T-helper 1 cell treated with Interleukin-12 subunit alpha and Interleukin-12 subunit beta and Interleukin-4 antibody, amounts not matched to agents 30 μg/mL and 1 μg/mL, for 36 hours (primary cell): ENCODE results near the gene TNP1.

Source experiments
- H3K27ac Mint-ChIP-seq: one replicate; pipeline ENCODE4 v1.8.0; 2021; ENCODE audit warnings: mild to moderate bottlenecking, mixed read lengths
- H3K27me3 Mint-ChIP-seq: one replicate; pipeline ENCODE4 v1.8.0; 2021; ENCODE audit warnings: low read depth, mixed read lengths
- H3K36me3 Mint-ChIP-seq: one replicate; pipeline ENCODE4 v1.8.0; 2021; ENCODE audit warnings: low read depth, mixed read lengths
- H3K4me1 Mint-ChIP-seq: one replicate; pipeline ENCODE4 v1.8.0; 2021; ENCODE audit warnings: low read depth, mixed read lengths
- H3K4me3 Mint-ChIP-seq: one replicate; pipeline ENCODE4 v1.8.0; 2021; ENCODE audit warnings: mild to moderate bottlenecking, moderate library complexity, mixed read lengths
- H3K9me3 Mint-ChIP-seq: one replicate; pipeline ENCODE4 v1.8.0; 2021; ENCODE audit warnings: mixed read lengths

The TNP1 gene

GRCh38 chr2:216865658-216866057, 5.8 kb upstream of the TNP1 start:
- H3K4me3 Mint-ChIP-seq: no peak overlapping the region
- H3K27ac Mint-ChIP-seq: no peak overlapping the region
- peaks cover 2% of the 10 kb centered on the region for H3K36me3 Mint-ChIP-seq
- H3K27me3 Mint-ChIP-seq: no peaks in the 10 kb centered on the region
- H3K4me1 Mint-ChIP-seq: peaks cover 43% of the 10 kb centered on the region
- H3K9me3 Mint-ChIP-seq: peaks cover 3% of the 10 kb centered on the region

GRCh38 chr2:216863946-216864345, 4.1 kb upstream of the TNP1 start:
- Mint-ChIP-seq H3K9me3 (peaks cover 3% of the 10 kb centered on the region), H3K27me3 (no peaks in the 10 kb centered on the region), H3K27ac (no peak overlapping the region), H3K4me1 (peaks cover 46% of the 10 kb centered on the region), H3K36me3 (peaks cover 2% of the 10 kb centered on the region), H3K4me3 (no peak overlapping the region)

- no peaks in the 10 kb centered on the region for H3K9me3 Mint-ChIP-seq
- peak overlapping the region; percentile 45 for H3K27ac Mint-ChIP-seq
- no peaks in the 10 kb centered on the region for H3K27me3 Mint-ChIP-seq
- H3K4me3 Mint-ChIP-seq: no peak overlapping the region
- H3K36me3 Mint-ChIP-seq: no peaks in the 10 kb centered on the region
- peaks cover 49% of the 10 kb centered on the region for H3K4me1 Mint-ChIP-seq
Observed at GRCh38 chr2:216862628-216863398, 2.9 kb upstream of the TNP1 start.

GRCh38 chr2:216860426-216861137, 718 bp upstream of the TNP1 start:
- Mint-ChIP-seq H3K27ac (no peak overlapping the region), H3K27me3 (no peaks in the 10 kb centered on the region), H3K4me1 (peaks cover 42% of the 10 kb centered on the region), H3K9me3 (no peaks in the 10 kb centered on the region), H3K36me3 (no peaks in the 10 kb centered on the region), H3K4me3 (no peak overlapping the region)

- no peaks in the 10 kb centered on the region for H3K27me3 Mint-ChIP-seq
- peak overlapping the region; percentile 54 for H3K4me3 Mint-ChIP-seq
- H3K9me3 Mint-ChIP-seq: no peaks in the 10 kb centered on the region
- peak overlapping the region; percentile 93 for H3K27ac Mint-ChIP-seq
- peaks cover 35% of the 10 kb centered on the region for H3K4me1 Mint-ChIP-seq
- no peaks in the 10 kb centered on the region for H3K36me3 Mint-ChIP-seq
Observed at GRCh38 chr2:216858312-216858711, 1.6 kb downstream of the TNP1 start.

GRCh38 chr2:216857131-216857550, 2.7 kb downstream of the TNP1 start:
- Mint-ChIP-seq H3K27me3 (no peaks in the 10 kb centered on the region), H3K36me3 (no peaks in the 10 kb centered on the region), H3K4me3 (peak overlapping the region; percentile 0), H3K4me1 (peaks cover 34% of the 10 kb centered on the region), H3K9me3 (no peaks in the 10 kb centered on the region), H3K27ac (peak overlapping the region; percentile 93)

GRCh38 chr2:216856406-216857065, 3.3 kb downstream of the TNP1 start:
- Mint-ChIP-seq H3K27ac (peak overlapping the region; percentile 93), H3K9me3 (no peaks in the 10 kb centered on the region), H3K27me3 (no peaks in the 10 kb centered on the region), H3K4me3 (no peak overlapping the region), H3K4me1 (peaks cover 35% of the 10 kb centered on the region), H3K36me3 (no peaks in the 10 kb centered on the region)

GRCh38 chr2:216855605-216856004, 4.3 kb downstream of the TNP1 start:
- Mint-ChIP-seq H3K27me3 (no peaks in the 10 kb centered on the region), H3K27ac (no peak overlapping the region), H3K4me1 (peaks cover 34% of the 10 kb centered on the region), H3K36me3 (no peaks in the 10 kb centered on the region), H3K4me3 (no peak overlapping the region), H3K9me3 (no peaks in the 10 kb centered on the region)

GRCh38 chr2:216855079-216855478, 4.8 kb downstream of the TNP1 start:
- Mint-ChIP-seq H3K27me3 (no peaks in the 10 kb centered on the region), H3K36me3 (no peaks in the 10 kb centered on the region), H3K9me3 (no peaks in the 10 kb centered on the region), H3K27ac (no peak overlapping the region), H3K4me3 (no peak overlapping the region), H3K4me1 (peaks cover 37% of the 10 kb centered on the region)

- H3K36me3 Mint-ChIP-seq: no peaks in the 10 kb centered on the region
- H3K4me1 Mint-ChIP-seq: peaks cover 14% of the 10 kb centered on the region
- H3K27ac Mint-ChIP-seq: no peak overlapping the region
- peaks cover 4% of the 10 kb centered on the region for H3K9me3 Mint-ChIP-seq
- no peak overlapping the region for H3K4me3 Mint-ChIP-seq
- peaks cover 8% of the 10 kb centered on the region for H3K27me3 Mint-ChIP-seq
Observed at GRCh38 chr2:216851486-216852090, 8.3 kb downstream of the TNP1 start.

- no peak overlapping the region for H3K4me3 Mint-ChIP-seq
- peaks cover 12% of the 10 kb centered on the region for H3K27me3 Mint-ChIP-seq
- H3K4me1 Mint-ChIP-seq: peaks cover 11% of the 10 kb centered on the region
- H3K9me3 Mint-ChIP-seq: peaks cover 4% of the 10 kb centered on the region
- no peaks in the 10 kb centered on the region for H3K36me3 Mint-ChIP-seq
- H3K27ac Mint-ChIP-seq: peak overlapping the region; percentile 42
Observed at GRCh38 chr2:216850665-216851322, 9.1 kb downstream of the TNP1 start.

GRCh38 chr2:216849987-216850386, 9.9 kb downstream of the TNP1 start:
- Mint-ChIP-seq H3K36me3 (no peaks in the 10 kb centered on the region), H3K27me3 (peaks cover 14% of the 10 kb centered on the region), H3K9me3 (peaks cover 4% of the 10 kb centered on the region), H3K4me1 (peaks cover 11% of the 10 kb centered on the region), H3K4me3 (peak overlapping the region; percentile 9), H3K27ac (peak overlapping the region; percentile 42)

GRCh38 chr2:216845426-216845825, 14.4 kb downstream of the TNP1 start:
- Mint-ChIP-seq H3K27ac (no peak overlapping the region), H3K4me1 (peaks cover 6% of the 10 kb centered on the region), H3K4me3 (no peak overlapping the region), H3K27me3 (peaks cover 25% of the 10 kb centered on the region), H3K36me3 (no peaks in the 10 kb centered on the region), H3K9me3 (peaks cover 4% of the 10 kb centered on the region)

- H3K36me3 Mint-ChIP-seq: no peaks in the 10 kb centered on the region
Observed at GRCh38 chr2:216842636-216843035, 17.2 kb downstream of the TNP1 start.

More at GRCh38 chr2:216842636-216843035, 17.2 kb downstream of the TNP1 start:
- Mint-ChIP-seq H3K4me3 (no peak overlapping the region), H3K27ac (no peak overlapping the region), H3K4me1 (no peaks in the 10 kb centered on the region), H3K27me3 (peaks cover 31% of the 10 kb centered on the region), H3K9me3 (no peaks in the 10 kb centered on the region)
